Measurements from ENCODE around the gene FCER1G. TPM values are rescaled to one million over a fixed set of nuclear protein-coding genes. Genes with fewer than 3 reads are reported as not detected.

FCER1G gene
- total and polyA plus RNA-seq, 2 of the 4 experiments (the other 2 are of a cell fraction), result 0.44 TPM; not detected in 1

DNA sequence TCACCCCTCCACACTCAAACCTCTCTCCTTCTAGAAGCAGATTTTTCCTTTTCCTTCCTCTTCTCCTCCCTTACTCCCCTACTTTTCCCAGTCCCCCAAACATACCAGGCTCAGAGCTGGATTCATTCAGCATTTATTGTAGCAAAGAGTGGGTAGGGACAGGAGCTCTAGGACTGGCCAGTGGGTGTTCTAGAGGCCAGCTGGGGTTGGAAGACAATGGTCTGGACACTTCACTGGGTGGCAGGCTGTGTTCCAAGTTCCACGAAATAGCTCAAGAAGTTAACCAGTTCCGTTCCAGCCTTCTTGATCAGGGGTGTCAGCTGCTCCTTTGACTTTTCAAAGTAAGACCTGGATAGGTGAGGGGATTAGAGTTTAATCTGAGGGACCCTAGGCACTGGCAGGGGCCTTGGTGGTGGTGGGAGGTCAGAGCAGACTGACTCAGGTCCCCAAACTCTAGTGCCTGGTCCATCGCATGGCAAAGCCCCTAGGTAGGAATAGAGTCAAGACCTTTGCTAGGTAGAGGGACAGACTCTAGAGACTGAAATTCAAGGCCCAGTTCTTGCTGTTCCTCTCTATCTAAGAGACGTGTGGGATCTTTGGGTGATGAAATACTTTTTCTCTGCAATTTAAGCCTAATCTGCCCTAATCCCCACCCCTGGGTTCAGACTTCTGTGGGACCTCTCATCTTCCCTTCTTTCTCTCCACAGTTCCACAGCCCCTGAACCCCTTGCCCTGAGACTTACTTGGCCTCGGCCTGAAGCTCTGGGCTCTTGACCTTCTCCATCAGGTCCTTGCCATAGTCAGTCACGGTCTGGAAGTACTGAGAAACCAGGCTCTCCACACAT, 7.3 kb downstream of the FCER1G start:
- Histone ChIP-seq H3K4ac (ENCODE audit: low read depth, low read length) (no peak overlapping the region), H3K4me1 (ENCODE audit: control insufficient read depth, insufficient read depth, low read length) (peaks cover 13% of the 10 kb centered on the region), H2BK15ac (ENCODE audit: low read depth, low read length) (no peak overlapping the region), H3K56ac (ENCODE audit: extremely low read depth, insufficient read depth, low read length) (no peak overlapping the region), H3K9me1 (ENCODE audit: insufficient read depth, low read length) (peaks cover 6% of the 10 kb centered on the region), H4K5ac (ENCODE audit: low read depth, low read length) (no peak overlapping the region), H3K36me3 (ENCODE audit: control insufficient read depth, insufficient read depth, low read length) (no peaks in the 10 kb centered on the region), H2AFZ (replicated peaks; ENCODE audit: low read length, poor library complexity) (no peak overlapping the region), H2BK5ac (ENCODE audit: low read depth, low read length, poor library complexity, severe bottlenecking) (no peak overlapping the region), H3K14ac (replicated peaks; ENCODE audit: low read depth, low read length) (no peak overlapping the region), H3K79me1 (ENCODE audit: low read depth in 1 of 2, low read length in 2 of 2) (peaks cover 9 to 14% of the 10 kb centered on the region in 2 experiments; a peak in 3 of 4 replicates), H3K18ac (ENCODE audit: low read depth, low read length) (no peak overlapping the region), H3K4me2 (ENCODE audit: low read depth, low read length) (no peak overlapping the region), H3K27ac (ENCODE audit: insufficient read depth, low read length) (no peak overlapping the region), H4K20me1 (ENCODE audit: insufficient read depth, low read length) (no peaks in the 10 kb centered on the region), H2BK120ac (ENCODE audit: low read depth, low read length) (no peak overlapping the region), H3K9me3 (ENCODE audit: control insufficient read depth, insufficient read depth, low read length) (no peaks in the 10 kb centered on the region), H3K27me3 (ENCODE audit: control insufficient read depth, insufficient read depth, low read length) (no peaks in the 10 kb centered on the region; the same call in 1 of the 2 replicates), H3K9ac (ENCODE audit: low read depth, low read length) (no peak overlapping the region), H4K91ac (ENCODE audit: insufficient read depth, low read depth, low read length) (no peak overlapping the region), H3K23ac (ENCODE audit: low read depth, low read length) (no peak overlapping the region), H2AK5ac (ENCODE audit: low read depth, low read length) (no peak overlapping the region), H3K4me3 (ENCODE audit: insufficient read depth, low read depth, low read length) (no peak overlapping the region), H2AK9ac (replicated peaks; ENCODE audit: low read depth, low read length, poor library complexity) (no peak overlapping the region), H2BK20ac (ENCODE audit: low read depth, low read length) (no peak overlapping the region), H4K8ac (ENCODE audit: low read depth in 2 of 2, low read length in 2 of 2) (no peak overlapping the region)
- WGBS, 2 experiments (ENCODE audit: extremely low coverage in 2 of 2, insufficient read length in 1 of 2), result 48% methylated on average over 2 of the region's 6 CpGs; no CpG with 5 or more reads in 1 of the 2 experiments
- ChIA-PET POLR2A (ENCODE audit: unreplicated experiment) (no interaction called here), CTCF (interaction anchor here (1.4 kb wide), 1 partner anchor 160 kb away, joined by 6 read pairs; no protein-coding TSS in a partner anchor)
- dilution Hi-C loops (cut with HindIII; ENCODE audit: low sequenced_read_pairs, unreplicated experiment), result no loop called here
- intact Hi-C loops (cut with micrococcal nuclease), result no loop called here
- in situ Hi-C loops (cut with MboI; ENCODE audit: low sequenced_read_pairs), result no loop called here
- DNase-seq (no peak), ATAC-seq (ENCODE audit: low read depth) (no peak)
- no TSS peak for BruUV-seq (replicated peaks)
- no peak for TF ChIP-seq RCOR1 (IDR thresholded peaks at IDR 0.05; ENCODE audit: insufficient replicate concordance, low read length)
- TF ChIP-seq, protein P1, sequence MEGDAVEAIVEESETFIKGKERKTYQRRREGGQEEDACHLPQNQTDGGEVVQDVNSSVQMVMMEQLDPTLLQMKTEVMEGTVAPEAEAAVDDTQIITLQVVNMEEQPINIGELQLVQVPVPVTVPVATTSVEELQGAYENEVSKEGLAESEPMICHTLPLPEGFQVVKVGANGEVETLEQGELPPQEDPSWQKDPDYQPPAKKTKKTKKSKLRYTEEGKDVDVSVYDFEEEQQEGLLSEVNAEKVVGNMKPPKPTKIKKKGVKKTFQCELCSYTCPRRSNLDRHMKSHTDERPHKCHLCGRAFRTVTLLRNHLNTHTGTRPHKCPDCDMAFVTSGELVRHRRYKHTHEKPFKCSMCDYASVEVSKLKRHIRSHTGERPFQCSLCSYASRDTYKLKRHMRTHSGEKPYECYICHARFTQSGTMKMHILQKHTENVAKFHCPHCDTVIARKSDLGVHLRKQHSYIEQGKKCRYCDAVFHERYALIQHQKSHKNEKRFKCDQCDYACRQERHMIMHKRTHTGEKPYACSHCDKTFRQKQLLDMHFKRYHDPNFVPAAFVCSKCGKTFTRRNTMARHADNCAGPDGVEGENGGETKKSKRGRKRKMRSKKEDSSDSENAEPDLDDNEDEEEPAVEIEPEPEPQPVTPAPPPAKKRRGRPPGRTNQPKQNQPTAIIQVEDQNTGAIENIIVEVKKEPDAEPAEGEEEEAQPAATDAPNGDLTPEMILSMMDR (conservative IDR thresholded peaks at IDR 0.05; ENCODE audit: low read depth, low read length), result no peak
- TF ChIP-seq BHLHE40 (IDR thresholded peaks at IDR 0.05; ENCODE audit: low read depth, low read length), result no peak
- no peak for TF ChIP-seq POLR2A (IDR thresholded peaks at IDR 0.05; ENCODE audit: low read depth, low read length)
- no peak for TF ChIP-seq FOS (IDR thresholded peaks at IDR 0.05; ENCODE audit: low read depth, low read length)
- no peak for TF ChIP-seq NFE2L2 (IDR thresholded peaks at IDR 0.05; ENCODE audit: low read depth, low read length)

Measured in IMR-90 (cell line).